ENCODE measurements around the gene OR9Q2. TPM values are rescaled to one million over a fixed set of nuclear protein-coding genes. Genes with fewer than 3 reads are reported as not detected.
"Not testable (repeated sequence)": the region's sequence is repeated elsewhere in the genome, so short reads cannot be mapped to it uniquely, and the experiment has no call there.

OR9Q2 gene
- total RNA-seq, 3 donors from 2014 or later (not counting 1 experiment from before 2014, with no cell fraction given), result not detected

DNA sequence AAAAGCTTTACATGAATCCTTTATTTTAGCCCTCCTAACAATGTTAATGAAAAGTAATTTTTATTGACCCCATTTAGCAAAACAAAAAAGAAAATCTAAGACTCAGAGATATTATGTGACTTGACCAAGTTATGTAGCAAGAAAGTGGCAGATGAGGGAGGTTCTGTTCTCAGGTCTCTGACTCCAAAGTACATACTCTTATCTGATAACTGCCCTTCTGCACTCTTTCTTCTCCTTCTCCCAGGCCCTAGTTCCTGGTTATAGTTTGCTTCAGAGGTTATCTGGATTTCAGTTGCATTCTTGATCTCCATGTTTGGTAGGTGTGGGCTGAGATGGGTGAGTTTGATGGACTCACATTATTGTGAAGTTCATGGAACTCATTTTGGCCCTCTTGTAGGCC, 4.5 kb downstream of the OR9Q2 start:
- Histone ChIP-seq H3K4me3 (ENCODE audit: low read length) (no peak overlapping the region), H3K27ac (ENCODE audit: low read length) (no peak overlapping the region), H3K9me3 (ENCODE audit: control insufficient read depth, insufficient read depth, low read length) (no peaks in the 10 kb centered on the region), H3K27me3 (ENCODE audit: control insufficient read depth, insufficient read depth, low read length) (no peaks in the 10 kb centered on the region), H3K36me3 (ENCODE audit: control insufficient read depth, insufficient read depth, low read length) (no peaks in the 10 kb centered on the region), H3K4me1 (ENCODE audit: control insufficient read depth, insufficient read depth, low read length) (no peaks in the 10 kb centered on the region)
- no peaks in the 10 kb centered on the region for H3K36me3 Mint-ChIP-seq
- no peak overlapping the region for H3K27ac Mint-ChIP-seq
- no peaks in the 10 kb centered on the region for H3K9me3 Mint-ChIP-seq
- ATAC-seq, result no peak
- H3K27me3 Mint-ChIP-seq (ENCODE audit: low read depth in 2 of 2), result peaks cover 0 to 5% of the 10 kb centered on the region in 2 donors
- TF ChIP-seq, protein P1, sequence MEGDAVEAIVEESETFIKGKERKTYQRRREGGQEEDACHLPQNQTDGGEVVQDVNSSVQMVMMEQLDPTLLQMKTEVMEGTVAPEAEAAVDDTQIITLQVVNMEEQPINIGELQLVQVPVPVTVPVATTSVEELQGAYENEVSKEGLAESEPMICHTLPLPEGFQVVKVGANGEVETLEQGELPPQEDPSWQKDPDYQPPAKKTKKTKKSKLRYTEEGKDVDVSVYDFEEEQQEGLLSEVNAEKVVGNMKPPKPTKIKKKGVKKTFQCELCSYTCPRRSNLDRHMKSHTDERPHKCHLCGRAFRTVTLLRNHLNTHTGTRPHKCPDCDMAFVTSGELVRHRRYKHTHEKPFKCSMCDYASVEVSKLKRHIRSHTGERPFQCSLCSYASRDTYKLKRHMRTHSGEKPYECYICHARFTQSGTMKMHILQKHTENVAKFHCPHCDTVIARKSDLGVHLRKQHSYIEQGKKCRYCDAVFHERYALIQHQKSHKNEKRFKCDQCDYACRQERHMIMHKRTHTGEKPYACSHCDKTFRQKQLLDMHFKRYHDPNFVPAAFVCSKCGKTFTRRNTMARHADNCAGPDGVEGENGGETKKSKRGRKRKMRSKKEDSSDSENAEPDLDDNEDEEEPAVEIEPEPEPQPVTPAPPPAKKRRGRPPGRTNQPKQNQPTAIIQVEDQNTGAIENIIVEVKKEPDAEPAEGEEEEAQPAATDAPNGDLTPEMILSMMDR (IDR thresholded peaks at IDR 0.05), result no peak
- H3K4me1 Mint-ChIP-seq, result no peaks in the 10 kb centered on the region
- intact Hi-C loops (cut with micrococcal nuclease), result no loop called here
- no peak overlapping the region for H3K4me3 Mint-ChIP-seq
- no peak for DNase-seq

DNA sequence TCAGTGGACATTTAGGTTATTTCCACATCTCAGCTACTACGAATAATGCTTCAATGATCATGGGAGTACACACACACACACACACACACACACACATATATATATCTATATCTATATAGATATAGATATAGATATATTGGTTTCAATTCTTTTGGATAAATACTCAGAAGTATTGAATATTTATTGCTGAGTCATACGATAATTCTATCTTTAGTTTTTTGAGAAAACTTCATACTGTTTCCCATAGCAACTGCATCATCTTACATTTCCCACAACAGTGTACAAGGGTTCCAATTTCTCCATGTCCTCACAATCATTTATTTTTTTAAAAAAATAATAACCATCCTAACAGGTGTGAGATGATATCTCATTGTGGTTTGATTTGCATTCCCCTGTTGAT, 7.1 kb downstream of the OR9Q2 start:
- Mint-ChIP-seq H3K36me3 (no peaks in the 10 kb centered on the region), H3K27ac (no peak overlapping the region), H3K4me3 (no peak overlapping the region), H3K9me3 (peaks cover 0 to 2% of the 10 kb centered on the region in 2 donors), H3K27me3 (ENCODE audit: low read depth in 2 of 2) (peaks cover 0 to 3% of the 10 kb centered on the region in 2 donors), H3K4me1 (no peaks in the 10 kb centered on the region)
- Histone ChIP-seq H3K4me3 (ENCODE audit: low read length) (no peak overlapping the region), H3K27ac (ENCODE audit: low read length) (no peak overlapping the region), H3K4me1 (ENCODE audit: control insufficient read depth, insufficient read depth, low read length) (no peaks in the 10 kb centered on the region), H3K36me3 (ENCODE audit: control insufficient read depth, insufficient read depth, low read length) (no peaks in the 10 kb centered on the region), H3K27me3 (ENCODE audit: control insufficient read depth, insufficient read depth, low read length) (no peaks in the 10 kb centered on the region), H3K9me3 (ENCODE audit: control insufficient read depth, insufficient read depth, low read length) (no peaks in the 10 kb centered on the region)
- no peak for DNase-seq
- ATAC-seq, result no peak
- TF ChIP-seq, protein P1 (IDR thresholded peaks at IDR 0.05), result no peak
- intact Hi-C loops (cut with micrococcal nuclease), result no loop called here
- no CpG with 5 or more reads among the region's 2 CpGs for WGBS (ENCODE audit: insufficient coverage)

DNA sequence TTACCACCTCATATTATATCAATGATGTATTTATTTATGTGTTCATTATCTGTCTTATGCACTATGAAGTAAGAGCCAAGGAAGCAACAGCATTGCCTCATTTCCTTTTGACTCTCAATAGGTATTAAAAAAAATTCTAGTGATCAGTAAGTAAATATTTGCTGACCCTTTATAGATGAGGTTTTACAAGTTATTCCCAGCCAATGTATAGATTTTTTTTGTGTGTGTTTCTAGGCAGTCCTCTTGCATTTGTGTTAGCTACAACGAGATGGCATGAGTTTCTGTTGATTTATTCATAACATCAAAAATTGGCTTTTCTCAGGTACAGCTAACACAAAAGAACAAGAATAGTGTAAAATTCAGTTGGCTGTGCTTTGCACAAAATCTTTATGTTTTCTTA, 10.4 kb downstream of the OR9Q2 start:
- Mint-ChIP-seq H3K4me1 (no peaks in the 10 kb centered on the region), H3K36me3 (no peaks in the 10 kb centered on the region)
- 67% methylated on average over 1 of the region's 1 CpG for WGBS (ENCODE audit: insufficient coverage)

DNA sequence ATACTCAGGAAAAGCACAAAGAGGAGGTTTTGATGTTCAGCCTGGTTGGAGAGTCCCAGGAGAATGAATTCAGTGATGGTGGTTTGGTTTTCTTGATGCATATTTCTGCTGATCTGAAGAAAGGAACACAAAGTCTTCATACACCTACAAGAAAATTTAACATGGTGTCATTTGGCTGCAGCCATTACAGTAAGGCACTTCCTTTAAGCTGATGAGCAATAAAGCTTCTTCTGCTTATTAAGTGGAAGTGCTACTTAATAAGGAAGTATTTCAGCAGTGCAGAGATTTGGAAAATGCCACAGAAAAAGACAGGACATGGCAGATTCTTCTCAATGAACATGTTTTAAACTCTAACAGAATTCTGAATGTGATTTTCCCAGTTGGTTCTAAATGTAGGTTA, 15.2 kb downstream of the OR9Q2 start, which contains the start of gene OR1S2:
Gene OR1S2 (minus strand): TSS at position 101 of the 400 bp plus-strand sequence. CDS start 0 bp downstream, at position 101.
- intact Hi-C loops (cut with micrococcal nuclease), result no loop called here
- TF ChIP-seq, protein P1 (IDR thresholded peaks at IDR 0.05), result no peak
- H3K36me3 ChIP-seq (ENCODE audit: control insufficient read depth, insufficient read depth, low read length), result no peaks in the 10 kb centered on the region

More for the DNA sequence above, 10.4 kb downstream of the OR9Q2 start:
- Mint-ChIP-seq H3K27ac (no peak overlapping the region), H3K27me3 (ENCODE audit: low read depth in 2 of 2) (no peaks in the 10 kb centered on the region), H3K4me3 (no peak overlapping the region), H3K9me3 (peaks cover 5 to 9% of the 10 kb centered on the region in 2 donors)
- no peak overlapping the region for H3K27ac ChIP-seq (ENCODE audit: low read length)
- H3K9me3 ChIP-seq (ENCODE audit: control insufficient read depth, insufficient read depth, low read length), result no peaks in the 10 kb centered on the region
- intact Hi-C loops (cut with micrococcal nuclease), result no loop called here
- no peaks in the 10 kb centered on the region for H3K36me3 ChIP-seq (ENCODE audit: control insufficient read depth, insufficient read depth, low read length)
- ATAC-seq, result no peak
- H3K4me3 ChIP-seq (ENCODE audit: low read length), result no peak overlapping the region
- no peaks in the 10 kb centered on the region for H3K4me1 ChIP-seq (ENCODE audit: control insufficient read depth, insufficient read depth, low read length)
- peaks cover under 1% of the 10 kb centered on the region for H3K27me3 ChIP-seq (ENCODE audit: control insufficient read depth, insufficient read depth, low read length)
- TF ChIP-seq, protein P1 (IDR thresholded peaks at IDR 0.05), result no peak
- no peak for DNase-seq

DNA sequence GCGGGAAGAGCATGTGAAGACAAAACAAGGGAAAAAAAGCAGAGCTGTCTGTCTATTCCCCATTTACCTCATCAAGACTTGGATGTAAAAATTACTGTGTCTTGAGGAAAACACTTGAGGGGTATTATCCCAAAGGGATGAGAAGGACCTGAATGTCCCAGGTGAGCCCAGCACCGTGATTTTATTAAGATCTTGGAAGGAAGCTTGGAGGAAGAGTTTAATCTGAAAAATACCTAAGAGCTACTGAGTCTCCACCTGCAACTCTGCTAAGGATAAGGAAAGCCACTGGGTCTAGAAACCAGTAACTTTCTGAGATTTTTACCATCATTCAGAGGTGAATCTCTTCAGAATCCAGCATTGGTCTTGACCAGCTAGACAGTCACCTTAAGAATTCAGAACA, 23.6 kb downstream of the OR9Q2 start, which contains the start of gene OR1S1:
Gene OR1S1 (plus strand): TSS at position 301 of the 400 bp plus-strand sequence.
- not testable (repeated sequence) for H3K27ac Mint-ChIP-seq; H3K4me3 Mint-ChIP-seq; H3K9me3 ChIP-seq (ENCODE audit: control insufficient read depth, insufficient read depth, low read length); H3K4me1 ChIP-seq (ENCODE audit: control insufficient read depth, insufficient read depth, low read length); DNase-seq; H3K27me3 Mint-ChIP-seq (ENCODE audit: low read depth in 2 of 2); H3K27me3 ChIP-seq (ENCODE audit: control insufficient read depth, insufficient read depth, low read length); H3K9me3 Mint-ChIP-seq; H3K4me1 Mint-ChIP-seq; H3K4me3 ChIP-seq (ENCODE audit: low read length); H3K36me3 Mint-ChIP-seq; H3K27ac ChIP-seq (ENCODE audit: low read length); ATAC-seq; H3K36me3 ChIP-seq (ENCODE audit: control insufficient read depth, insufficient read depth, low read length)
- no CpG with 5 or more reads among the region's 2 CpGs for WGBS (ENCODE audit: insufficient coverage)
- intact Hi-C loops (cut with micrococcal nuclease), result loop anchor here (10.0 kb wide), 1 partner anchor 58 kb away; no protein-coding TSS in a partner anchor

More for the DNA sequence above, 15.2 kb downstream of the OR9Q2 start, which contains the start of gene OR1S2:
- no peak for ATAC-seq
- Mint-ChIP-seq H3K27ac (no peak within 1 kb of the TSS), H3K9me3 (peaks cover 3 to 9% of the 10 kb centered on the region in 2 donors), H3K36me3 (no peaks in the 10 kb centered on the region), H3K27me3 (ENCODE audit: low read depth in 2 of 2) (no peaks in the 10 kb centered on the region), H3K4me1 (no peaks in the 10 kb centered on the region), H3K4me3 (no peak within 1 kb of the TSS)
- H3K27me3 ChIP-seq (ENCODE audit: control insufficient read depth, insufficient read depth, low read length), result peaks cover 3% of the 10 kb centered on the region
- H3K4me1 ChIP-seq (ENCODE audit: control insufficient read depth, insufficient read depth, low read length), result no peaks in the 10 kb centered on the region
- no peak for DNase-seq
- no peak within 1 kb of the TSS for H3K4me3 ChIP-seq (ENCODE audit: low read length)
- H3K9me3 ChIP-seq (ENCODE audit: control insufficient read depth, insufficient read depth, low read length), result no peaks in the 10 kb centered on the region
- H3K27ac ChIP-seq (ENCODE audit: low read length), result no peak within 1 kb of the TSS

Measured in natural killer cell (primary cell).